Measurements from ENCODE around the gene ZCWPW1.

Gene ZCWPW1

GRCh38 chr7:100428199-100428966, at the start of gene ZCWPW1:
Gene ZCWPW1 (minus strand): TSS chr7:100428703. CDS start chr7:100420649, 8,054 bp downstream.
- peak; percentile 98 for DNase-seq

GRCh38 chr7:100477871-100478267, 49.4 kb upstream of the ZCWPW1 start:
- no peak for DNase-seq

- DNase-seq: peak; percentile 43
Observed at GRCh38 chr7:100476903-100477870, 48.7 kb upstream of the ZCWPW1 start.

- no peak for DNase-seq
Observed at GRCh38 chr7:100476101-100476780, 47.7 kb upstream of the ZCWPW1 start.

- no peak for DNase-seq
Observed at GRCh38 chr7:100475549-100475948, 47.0 kb upstream of the ZCWPW1 start.

GRCh38 chr7:100472854-100473499, 44.5 kb upstream of the ZCWPW1 start:
- DNase-seq: no peak

- no peak for DNase-seq
Observed at GRCh38 chr7:100472121-100472851, 43.8 kb upstream of the ZCWPW1 start.

GRCh38 chr7:100471021-100471420, 42.5 kb upstream of the ZCWPW1 start:
- no peak for DNase-seq

- peak; percentile 82 for DNase-seq
Observed at GRCh38 chr7:100469227-100470044, 40.9 kb upstream of the ZCWPW1 start.

- no peak for DNase-seq
Observed at GRCh38 chr7:100467638-100468373, 39.3 kb upstream of the ZCWPW1 start.

GRCh38 chr7:100466653-100467605, 38.4 kb upstream of the ZCWPW1 start:
- DNase-seq: no peak

GRCh38 chr7:100465702-100466311, 37.3 kb upstream of the ZCWPW1 start:
- no peak for DNase-seq

GRCh38 chr7:100465299-100465698, 36.8 kb upstream of the ZCWPW1 start:
- DNase-seq: no peak

- DNase-seq: no peak
Observed at GRCh38 chr7:100464791-100465190, 36.3 kb upstream of the ZCWPW1 start.

- DNase-seq: no peak
Observed at GRCh38 chr7:100464210-100464660, 35.7 kb upstream of the ZCWPW1 start, which contains the start of gene SPACDR. Gene SPACDR (minus strand): TSS chr7:100464260. CDS start chr7:100464025, 235 bp downstream.

- no peak for DNase-seq
Observed at GRCh38 chr7:100457033-100457432, 28.5 kb upstream of the ZCWPW1 start.

GRCh38 chr7:100456562-100456961, 28.1 kb upstream of the ZCWPW1 start:
- DNase-seq: no peak

- no peak for DNase-seq
Observed at GRCh38 chr7:100455206-100455605, 26.7 kb upstream of the ZCWPW1 start.

Measured in CD4-positive, alpha-beta T cell treated with Interleukin-10 for 1 hour (primary cell).